Fibroblast of lung (primary cell): ENCODE measurements around the gene AADACL2. TPM values are rescaled to one million over a fixed set of nuclear protein-coding genes. Genes with fewer than 3 reads are reported as not detected.
A peak's percentile ranks its signal among the peaks of the same experiment; 100 is the strongest.
"Not testable (repeated sequence)": the region's sequence is repeated elsewhere in the genome, so short reads cannot be mapped to it uniquely, and the experiment has no call there.

Source experiments
- DNase-seq, 2 donors: peaks; one replicate each; pipeline versions ENCODE4 v3.0.0 to v3.0.0-alpha.2; 2010; ENCODE audit warnings: low read depth in 2 of 2
- H2AFZ ChIP-seq: 2 replicates; pipeline ENCODE4 v1.5.1; 2012; ENCODE audit warnings: low read length, control low read depth, inconsistent platforms
- H3K27ac ChIP-seq: 2 replicates; pipeline ENCODE4 v1.5.1; 2011; ENCODE audit warnings: low read length, control low read depth; ENCODE audit not compliant: insufficient read depth
- H3K27me3 ChIP-seq: 2 replicates; pipeline ENCODE4 v1.5.1; 2011; ENCODE audit warnings: mild to moderate bottlenecking, low read length; ENCODE audit not compliant: control insufficient read depth, insufficient read depth
- H3K36me3 ChIP-seq: 2 replicates; pipeline ENCODE4 v1.5.1; 2011; ENCODE audit warnings: low read length; ENCODE audit not compliant: control insufficient read depth, insufficient read depth
- H3K4me1 ChIP-seq: 2 replicates; pipeline ENCODE4 v1.5.1; 2011; ENCODE audit warnings: low read length; ENCODE audit not compliant: control insufficient read depth, insufficient read depth; ENCODE audit errors: extremely low read depth
- H3K4me2 ChIP-seq: 2 replicates; pipeline ENCODE4 v1.5.1; 2011; ENCODE audit warnings: low read length, control low read depth; ENCODE audit not compliant: insufficient read depth; ENCODE audit errors: extremely low read depth
- H3K4me3 ChIP-seq, 4 experiments: fragments of 200-600 bp in 1 of 4; sonication (generic) in 1 of 4; replicated peaks in 1 of 4; 2 replicates each; pipeline ENCODE4 v1.5.1; 2011 to 2016; ENCODE audit warnings: low read length in 4 of 4, low read depth in 3 of 4, mild to moderate bottlenecking in 3 of 4, control low read depth in 2 of 4, inconsistent platforms in 1 of 4, mixed read lengths in 1 of 4; ENCODE audit not compliant: insufficient read depth in 1 of 4; ENCODE audit errors: control extremely low read depth in 1 of 4
- H3K79me2 ChIP-seq: 2 replicates; pipeline ENCODE4 v1.5.1; 2012; ENCODE audit warnings: mild to moderate bottlenecking, low read length, inconsistent platforms; ENCODE audit not compliant: control insufficient read depth, insufficient read depth
- H3K9ac ChIP-seq: 2 replicates; pipeline ENCODE4 v1.5.1; 2011; ENCODE audit warnings: mild to moderate bottlenecking, low read length, control low read depth; ENCODE audit not compliant: insufficient read depth
- H3K9me3 ChIP-seq: 2 replicates; pipeline ENCODE4 v1.5.1; 2012; ENCODE audit warnings: low read depth, low read length; ENCODE audit not compliant: control insufficient read depth, insufficient read depth
- H4K20me1 ChIP-seq: 2 replicates; pipeline ENCODE4 v1.5.1; 2011; ENCODE audit warnings: low read length; ENCODE audit not compliant: control insufficient read depth, insufficient read depth; ENCODE audit errors: extremely low read depth
- CTCF ChIP-seq, 2 donors: IDR thresholded peaks in 1 of 2; conservative IDR thresholded peaks in 1 of 2; 1 replicate in 1 of 2; 2 replicates in 1 of 2; pipeline ENCODE4 v1.5.1; 2011 to 2012; ENCODE audit warnings: low read length in 2 of 2, control low read depth in 1 of 2, inconsistent platforms in 1 of 2, low read depth in 1 of 2, mild to moderate bottlenecking in 1 of 2
- EZH2 ChIP-seq: IDR thresholded peaks from 2 replicates; pipeline ENCODE4 v1.5.1; 2012; ENCODE audit warnings: low read length, control low read depth, mild to moderate bottlenecking; ENCODE audit errors: missing control alignments
- polyA plus RNA-seq, 2 donors: library from polyadenylated mRNA; depleted of rRNA in 1 of 2; stranded (reverse) in 1 of 2; unstranded in 1 of 2; fragments of >200 nt; gene quantifications; 2 replicates each; pipeline ENCODE4 v1.2.1, GENCODE V29; 2011 to 2012; ENCODE audit warnings: missing spikeins in 1 of 2
- total RNA-seq: library from RNA; depleted of rRNA; stranded (reverse); fragments of >200 nt; gene quantifications from 2 replicates; pipeline ENCODE4 v1.2.1, GENCODE V29; 2014

AADACL2 gene
- total and polyA plus RNA-seq, 2 donors (not counting 1 experiment from before 2014, with no cell fraction given) = not detected

GRCh38 chr3:151761581-151761980 lies 27.9 kb downstream of the AADACL2 start:
- Histone ChIP-seq H3K4me3 (no peak overlapping the region), H3K27ac (no peak overlapping the region), H3K4me2 (no peak overlapping the region), H3K4me1 (no peaks in the 10 kb centered on the region), H3K36me3 (no peaks in the 10 kb centered on the region), H3K9me3 (no peaks in the 10 kb centered on the region), H2AFZ (no peak overlapping the region), H3K9ac (no peak overlapping the region), H4K20me1 (no peaks in the 10 kb centered on the region), H3K79me2 (no peaks in the 10 kb centered on the region), H3K27me3 (no peaks in the 10 kb centered on the region)
- no peak for DNase-seq
- no peak for TF ChIP-seq CTCF (conservative IDR thresholded peaks at IDR 0.05 in 1 of 2, IDR thresholded peaks at IDR 0.05 in 1 of 2; ENCODE audit: low read depth in 1 of 2, low read length in 2 of 2)
- TF ChIP-seq EZH2 = no peak

- H3K27me3 ChIP-seq, H3K4me2 ChIP-seq, H4K20me1 ChIP-seq, H3K36me3 ChIP-seq, H3K4me1 ChIP-seq, H3K79me2 ChIP-seq, H3K27ac ChIP-seq, H2AFZ ChIP-seq, H3K4me3 ChIP-seq, H3K9me3 ChIP-seq, H3K9ac ChIP-seq, DNase-seq: not testable (repeated sequence)
Measured at GRCh38 chr3:151764699-151765098, 31.0 kb downstream of the AADACL2 start.

DNA sequence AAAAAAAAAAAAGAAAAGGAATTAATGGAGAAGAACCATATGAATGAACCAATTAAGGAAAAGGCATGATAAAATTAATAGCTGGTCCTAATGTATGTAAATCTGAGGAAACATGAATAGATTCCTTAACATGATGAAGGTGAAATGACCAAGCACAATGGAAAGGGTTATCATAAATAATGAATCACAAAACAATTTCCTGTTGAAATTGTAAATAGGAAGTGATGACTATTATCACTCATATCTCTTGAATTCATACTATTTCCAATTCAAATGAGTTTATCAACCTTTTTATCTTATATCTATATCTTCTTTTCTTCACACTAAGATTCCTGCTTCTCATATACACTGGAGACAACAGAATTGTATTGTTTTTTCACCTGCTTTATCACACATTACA lies 32.0 kb downstream of the AADACL2 start:
- no peak for TF ChIP-seq EZH2
- no peak for TF ChIP-seq CTCF (conservative IDR thresholded peaks at IDR 0.05 in 1 of 2, IDR thresholded peaks at IDR 0.05 in 1 of 2; ENCODE audit: low read depth in 1 of 2, low read length in 2 of 2)
- Histone ChIP-seq H3K4me3 (no peak overlapping the region), H3K4me2 (no peak overlapping the region), H2AFZ (no peak overlapping the region), H3K4me1 (peaks cover 2% of the 10 kb centered on the region), H3K79me2 (no peaks in the 10 kb centered on the region), H3K27ac (no peak overlapping the region), H3K36me3 (no peaks in the 10 kb centered on the region), H3K27me3 (no peaks in the 10 kb centered on the region), H4K20me1 (no peaks in the 10 kb centered on the region), H3K9ac (no peak overlapping the region), H3K9me3 (no peaks in the 10 kb centered on the region)
- peak in 1 of 2 donors; percentile 3 for DNase-seq

- Histone ChIP-seq H3K27me3 (no peaks in the 10 kb centered on the region), H2AFZ (no peak overlapping the region), H3K4me3 (no peak overlapping the region), H3K4me2 (no peak overlapping the region), H3K4me1 (peaks cover 4% of the 10 kb centered on the region), H3K36me3 (no peaks in the 10 kb centered on the region), H4K20me1 (no peaks in the 10 kb centered on the region), H3K9ac (no peak overlapping the region), H3K27ac (no peak overlapping the region), H3K9me3 (no peaks in the 10 kb centered on the region), H3K79me2 (no peaks in the 10 kb centered on the region)
- TF ChIP-seq CTCF (conservative IDR thresholded peaks at IDR 0.05 in 1 of 2, IDR thresholded peaks at IDR 0.05 in 1 of 2; ENCODE audit: low read depth in 1 of 2, low read length in 2 of 2) (no peak), EZH2 (no peak)
- peak; percentile 1 to 50 for DNase-seq
Measured at GRCh38 chr3:151766454-151766853, 32.7 kb downstream of the AADACL2 start.
